ENCODE results near the gene SLC9C2. TPM values are rescaled to one million over a fixed set of nuclear protein-coding genes. Genes with fewer than 3 reads are reported as not detected.
"Not testable (repeated sequence)": the region's sequence is repeated elsewhere in the genome, so short reads cannot be mapped to it uniquely, and the experiment has no call there.

Gene SLC9C2, protein sequence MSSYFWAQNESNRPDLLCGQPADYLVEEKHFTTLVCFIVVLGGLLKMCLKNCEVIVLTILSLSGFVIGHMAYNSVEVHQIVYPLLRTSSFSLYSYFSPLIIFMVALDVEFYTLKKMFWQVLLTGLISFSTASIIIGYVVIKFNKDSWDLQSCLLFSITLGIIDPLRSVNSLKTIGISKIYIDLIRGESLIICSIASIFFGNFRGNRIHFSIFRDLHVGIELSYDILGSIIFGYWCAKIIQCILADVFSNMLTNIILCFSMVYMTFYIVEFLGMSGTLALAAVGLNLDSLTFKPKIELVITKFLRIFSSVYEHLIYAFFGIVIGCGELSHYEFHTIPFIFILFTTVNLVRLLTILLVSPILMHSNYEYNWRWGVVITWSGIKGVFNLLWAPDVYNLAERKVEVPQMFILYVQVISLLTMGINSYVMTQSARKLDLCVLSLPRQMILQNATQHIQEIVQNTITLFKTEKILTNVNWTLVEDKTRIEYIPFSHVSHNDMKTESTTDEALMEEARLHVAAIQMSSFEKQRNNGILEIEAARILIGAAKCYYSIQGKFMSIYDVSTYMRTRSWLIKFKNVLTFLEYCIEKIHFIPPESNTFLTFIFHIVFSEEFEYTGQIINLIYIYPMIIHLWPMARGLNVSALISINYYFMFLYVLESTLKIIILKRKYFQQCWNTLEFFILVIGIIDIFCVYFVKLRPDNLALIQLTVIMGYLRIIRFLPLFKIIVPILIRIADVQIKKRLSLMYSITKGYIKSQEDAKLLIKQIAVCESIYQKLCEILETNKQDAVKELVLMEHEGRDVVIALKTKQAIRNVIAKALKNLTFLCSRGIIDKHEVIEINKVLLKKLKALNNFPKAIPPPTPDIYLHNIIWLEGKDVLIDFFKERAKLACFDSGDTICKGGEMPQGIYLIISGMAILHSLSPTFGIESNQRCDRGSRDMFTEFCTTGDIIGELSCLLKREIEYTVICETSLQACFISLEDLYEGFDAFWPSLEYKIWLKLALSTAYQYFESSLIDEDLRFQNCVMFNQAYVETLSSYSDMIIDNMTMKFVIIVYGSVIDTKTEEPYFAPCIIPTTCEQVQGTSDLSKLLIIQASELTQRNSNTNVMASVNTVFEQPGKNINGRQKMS
- total RNA-seq, result not detected in 2 replicates

DNA sequence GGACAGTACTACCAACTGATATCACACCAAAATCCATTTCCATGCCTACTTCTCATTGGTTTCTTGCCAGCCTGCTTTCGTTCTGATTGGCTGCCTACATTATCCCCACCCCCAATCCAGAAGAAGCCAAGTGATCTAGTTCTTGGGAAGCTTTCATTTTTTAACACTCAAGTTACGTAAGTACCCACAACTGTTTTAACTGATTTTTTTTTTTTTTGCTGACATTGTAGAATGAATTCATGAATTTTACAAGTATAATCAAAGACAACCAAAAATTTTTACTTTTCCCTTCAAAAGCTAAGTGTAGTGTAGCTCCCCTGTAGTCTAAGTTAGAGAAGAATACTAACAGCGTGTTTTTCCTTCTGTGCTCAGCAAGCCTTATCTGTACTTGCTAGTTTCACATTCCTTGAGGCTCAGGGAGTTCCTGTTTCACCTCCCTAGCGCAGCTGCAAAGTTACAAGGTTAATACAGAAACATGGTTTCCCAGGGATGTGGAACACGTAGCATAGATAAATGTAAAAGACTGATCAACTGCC, at the start of gene SLC9C2:
TSS of gene SLC9C2 (minus strand) at position 17 of the 536 bp plus-strand sequence. CDS start 1,296 bp downstream, outside the sequence.
- DNase-seq (ENCODE audit: low read depth in 2 of 2), result no peak

GRCh38 chr1:173648880-173649605, 46.2 kb upstream of the SLC9C2 start:
- DNase-seq (ENCODE audit: low read depth in 2 of 2), result no peak

DNA sequence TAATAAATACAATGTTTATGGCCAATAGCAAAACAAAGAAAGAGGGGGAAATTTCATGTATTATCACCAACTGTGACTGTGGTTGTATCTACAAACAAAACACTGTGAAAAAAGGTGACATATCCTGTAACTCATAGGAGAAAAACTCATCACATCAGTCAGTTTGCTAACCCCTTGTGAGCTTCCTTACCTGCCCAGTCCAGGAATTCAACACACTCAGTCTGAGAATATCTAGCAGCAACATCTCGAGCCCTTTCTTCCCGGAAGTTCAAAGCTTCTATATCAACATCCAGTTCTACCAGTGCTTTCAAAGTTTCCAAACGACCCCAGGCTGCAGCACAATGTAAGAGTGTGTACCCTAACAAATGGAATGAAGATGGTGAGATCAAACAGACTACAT, 43.8 kb upstream of the SLC9C2 start:
- DNase-seq (ENCODE audit: low read depth in 2 of 2), result no peak

DNA sequence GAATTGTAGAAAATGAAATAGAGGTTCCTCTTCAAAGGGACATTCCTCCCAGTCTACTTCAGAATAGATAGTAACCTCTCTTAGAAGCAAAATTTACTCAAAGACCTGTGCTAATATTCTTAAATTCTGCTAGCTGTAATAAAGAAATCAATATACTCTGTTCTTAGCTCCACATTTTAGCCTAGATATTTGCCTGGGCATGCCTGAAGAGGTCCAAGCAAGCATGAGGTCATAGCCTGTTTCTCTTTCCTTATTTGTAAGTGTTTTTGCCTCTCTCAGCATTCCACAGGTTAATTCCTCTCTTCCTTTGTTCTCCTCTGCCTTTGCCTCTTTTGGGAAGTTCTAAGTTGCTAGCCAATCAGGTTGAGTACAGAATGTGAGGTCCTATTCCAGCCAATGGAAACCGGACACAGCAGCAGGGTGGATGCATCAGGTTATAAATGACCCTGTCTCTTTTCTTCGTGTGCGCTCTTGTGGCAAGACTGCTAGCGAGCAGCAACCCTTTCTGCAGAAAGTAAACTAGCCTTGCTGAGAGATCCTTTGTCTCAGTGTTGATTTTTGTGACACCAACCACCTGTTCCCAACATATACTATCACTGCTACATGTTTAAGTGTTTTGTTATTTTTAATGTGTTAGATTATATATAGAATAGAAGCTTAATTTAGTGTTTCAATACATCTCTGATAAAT, 39.7 kb upstream of the SLC9C2 start:
- not testable (repeated sequence) for DNase-seq (ENCODE audit: low read depth in 2 of 2)

GRCh38 chr1:173639102-173639501, 36.2 kb upstream of the SLC9C2 start:
- DNase-seq (ENCODE audit: low read depth in 2 of 2), result no peak

DNA sequence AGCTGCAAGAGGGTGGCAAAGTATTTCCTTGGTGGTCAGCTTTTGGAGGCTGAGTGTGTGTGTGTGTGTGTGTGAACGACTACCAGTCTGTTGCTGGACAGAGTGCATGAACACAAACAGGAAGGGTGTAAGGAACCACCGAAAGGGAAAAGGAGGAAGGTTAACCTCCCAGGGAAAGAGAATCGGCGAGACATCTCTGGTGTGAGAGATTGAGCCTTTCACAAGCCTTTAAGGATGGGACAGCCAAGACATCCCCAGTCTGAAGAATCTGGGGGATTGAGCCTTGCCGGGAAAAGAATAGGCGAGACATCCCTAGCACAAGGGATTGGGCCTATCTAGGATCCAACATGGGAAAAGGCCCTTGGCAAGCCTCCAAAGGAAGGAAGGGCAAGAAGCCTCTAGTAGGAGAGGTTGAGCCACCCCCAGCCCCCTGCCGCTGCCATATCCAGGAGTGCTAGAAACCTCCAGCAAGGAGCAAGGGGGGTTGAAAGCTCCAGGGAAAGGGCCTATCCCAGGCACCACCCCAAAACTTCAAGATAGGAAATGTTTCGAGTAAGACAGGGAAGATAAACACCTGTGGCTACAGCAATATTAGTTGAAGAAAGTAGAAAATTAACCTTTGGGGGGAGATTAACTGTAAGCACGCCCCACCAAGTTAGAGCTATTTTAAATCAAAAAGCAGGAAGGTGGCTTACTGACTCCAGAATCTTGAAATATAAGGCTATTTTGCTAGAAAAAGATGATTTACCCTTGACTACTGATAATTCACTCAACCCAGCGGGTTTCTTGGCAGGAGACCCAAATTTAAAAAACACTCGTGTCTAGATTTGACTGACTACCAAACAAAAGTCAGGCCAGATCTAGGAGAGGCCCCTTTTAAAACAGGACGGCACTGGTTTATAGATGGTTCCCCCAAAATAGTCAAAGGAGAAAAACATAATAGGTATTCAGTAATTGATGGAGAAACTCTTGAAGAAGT, 35.5 kb upstream of the SLC9C2 start:
- DNase-seq (ENCODE audit: low read depth in 2 of 2), result no peak

GRCh38 chr1:173637236-173638042, 34.6 kb upstream of the SLC9C2 start:
- not testable (repeated sequence) for DNase-seq (ENCODE audit: low read depth in 2 of 2)

DNA sequence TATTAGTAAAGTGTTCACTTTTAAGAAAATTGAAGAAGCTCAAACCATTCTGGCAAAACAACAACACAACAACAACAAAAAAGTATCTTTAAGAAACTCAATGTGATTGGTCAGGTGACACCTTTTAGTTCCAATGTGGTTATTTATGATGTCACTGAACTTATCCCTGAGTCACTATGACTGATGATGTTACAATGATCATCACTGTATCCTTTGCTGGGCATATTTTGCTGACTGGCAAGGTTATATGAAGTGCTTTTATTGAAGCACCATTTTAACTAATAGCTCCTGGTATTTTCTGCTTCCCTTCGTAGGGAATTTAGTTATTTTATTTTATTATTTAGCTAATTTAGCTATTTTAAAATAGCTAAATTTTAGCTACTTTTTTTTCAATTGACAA, 32.2 kb upstream of the SLC9C2 start, which contains the start of gene TEX50:
TSS of gene TEX50 (plus strand) at position 223 of the 400 bp plus-strand sequence. CDS start 184 bp downstream, outside the sequence.
- no peak for DNase-seq (ENCODE audit: low read depth in 2 of 2)

GRCh38 chr1:173628888-173629287, 26.0 kb upstream of the SLC9C2 start:
- DNase-seq (ENCODE audit: low read depth in 2 of 2), result no peak

GRCh38 chr1:173627269-173627668, 24.4 kb upstream of the SLC9C2 start:
- no peak for DNase-seq (ENCODE audit: low read depth in 2 of 2)

DNA sequence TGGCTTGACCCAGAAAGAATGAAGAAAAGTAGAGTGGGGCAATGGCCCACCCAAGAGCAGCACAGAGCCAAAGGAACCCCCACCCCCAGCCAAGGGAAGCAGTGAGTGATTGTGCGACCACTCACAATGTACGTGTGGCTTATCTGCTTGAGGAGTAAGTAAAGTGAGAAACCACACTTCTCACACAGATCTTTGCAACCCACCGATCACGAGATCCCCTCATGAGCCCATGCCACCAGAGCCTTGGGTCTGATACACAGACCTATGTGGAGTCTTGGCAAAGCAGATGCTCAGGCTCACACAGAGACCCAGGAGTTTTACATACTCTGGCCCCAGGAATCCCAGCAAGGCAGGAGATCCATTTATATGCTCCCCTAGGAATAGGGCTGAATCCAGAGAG, 14.0 kb upstream of the SLC9C2 start:
- DNase-seq (ENCODE audit: low read depth in 2 of 2), result no peak

- DNase-seq (ENCODE audit: low read depth in 2 of 2), result not testable (repeated sequence)
Measured at GRCh38 chr1:173613086-173613485, 10.2 kb upstream of the SLC9C2 start.

- no peak for DNase-seq (ENCODE audit: low read depth in 2 of 2)
Measured at GRCh38 chr1:173608503-173609216, 5.8 kb upstream of the SLC9C2 start.

DNA sequence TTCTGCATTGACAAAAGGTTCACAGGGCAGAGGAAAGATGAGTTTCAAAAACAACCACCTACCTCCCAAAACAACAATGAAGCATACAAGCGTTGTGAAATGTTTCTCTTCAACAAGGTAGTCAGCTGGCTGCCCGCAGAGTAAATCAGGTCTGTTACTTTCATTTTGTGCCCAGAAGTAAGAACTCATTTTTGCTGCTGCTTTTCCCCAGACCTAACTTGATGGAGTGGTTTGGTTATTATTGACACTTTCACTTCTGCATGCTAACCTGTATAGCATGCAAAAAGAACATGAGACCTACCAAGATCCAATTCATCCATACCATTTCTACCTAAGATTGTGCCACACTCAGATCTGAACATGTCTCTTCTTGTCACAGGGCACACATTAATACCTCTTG, 1.3 kb downstream of the SLC9C2 start:
- DNase-seq (ENCODE audit: low read depth in 2 of 2), result no peak

DNA sequence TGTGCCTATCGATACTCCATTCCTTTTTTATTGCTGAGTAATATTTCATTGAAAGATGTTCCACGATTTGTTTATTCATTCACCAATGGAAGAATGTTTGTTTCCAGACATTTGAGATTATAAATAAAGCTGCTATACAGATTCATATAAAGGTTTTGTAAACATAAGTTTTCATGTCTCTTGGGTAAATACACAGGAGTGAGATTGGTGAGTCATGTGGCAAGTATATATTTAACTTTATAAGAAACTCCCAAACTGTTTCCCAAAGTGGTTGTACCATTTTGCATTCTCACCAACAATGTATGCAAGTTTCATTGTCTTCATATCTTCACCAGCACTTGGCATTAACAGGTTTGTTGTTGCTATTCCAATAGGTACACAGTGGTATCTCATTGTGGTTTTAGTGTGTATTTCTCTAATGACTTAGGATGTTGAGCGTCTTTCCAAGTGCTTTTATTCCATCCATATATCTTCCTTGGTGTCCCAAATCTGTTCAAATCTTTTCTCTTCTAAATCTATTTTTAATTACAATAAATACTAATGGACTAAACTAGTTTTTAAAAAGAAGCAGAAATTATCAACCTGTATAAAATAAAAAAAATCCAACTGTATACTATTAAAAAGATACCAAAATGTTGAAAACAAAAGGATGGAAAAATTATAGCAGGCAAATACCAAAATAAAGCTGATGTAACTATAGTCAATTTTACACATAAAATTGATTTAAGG, 6.6 kb downstream of the SLC9C2 start:
- DNase-seq (ENCODE audit: low read depth in 2 of 2), result no peak

- not testable (repeated sequence) for DNase-seq (ENCODE audit: low read depth in 2 of 2)
Measured at GRCh38 chr1:173591138-173591537, 11.7 kb downstream of the SLC9C2 start.

DNA sequence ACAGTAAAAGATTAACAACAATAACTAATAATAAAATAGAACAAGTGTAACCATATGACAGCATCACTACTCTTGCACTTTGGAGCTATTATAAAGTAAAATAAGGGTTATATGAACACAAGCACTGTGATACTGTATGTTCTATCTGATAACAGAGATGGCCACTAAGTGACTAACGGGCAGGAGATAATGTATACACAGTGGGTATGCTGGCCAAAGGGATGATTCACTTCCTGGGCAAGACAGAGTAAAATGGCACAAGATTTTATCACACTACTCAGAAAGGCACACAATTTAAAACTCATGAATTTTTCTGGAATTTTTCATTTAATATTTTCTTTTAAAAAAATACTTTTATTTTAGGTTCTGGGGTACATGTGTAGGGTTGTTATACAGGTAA, 12.3 kb downstream of the SLC9C2 start:
- DNase-seq (ENCODE audit: low read depth in 2 of 2), result peak in 1 of 2 donors; percentile 19
